T-helper 1 cell (primary cell): ENCODE measurements around the gene ASPDH.
A peak's percentile ranks its signal among the peaks of the same experiment; 100 is the strongest.

Experiments
- DNase-seq, 5 donors: peaks; one replicate each; pipeline ENCODE4 v3.0.0-alpha.2; 2012 to 2020

Gene ASPDH

GRCh38 chr19:50494186-50495019, 19.3 kb downstream of the ASPDH start:
- no peak for DNase-seq

GRCh38 chr19:50493171-50493570, 20.5 kb downstream of the ASPDH start:
- no peak for DNase-seq

GRCh38 chr19:50492303-50493052, 21.2 kb downstream of the ASPDH start:
- no peak for DNase-seq

- DNase-seq: no peak
These were observed 22.7 kb downstream of the ASPDH start for GRCh38 chr19:50490991-50491472.

- no peak for DNase-seq
These were observed 23.3 kb downstream of the ASPDH start for GRCh38 chr19:50490411-50490811.

GRCh38 chr19:50489461-50490011, 24.2 kb downstream of the ASPDH start:
- DNase-seq: no peak

GRCh38 chr19:50488389-50489194, 25.1 kb downstream of the ASPDH start:
- no peak for DNase-seq

- DNase-seq: peak in 3 of 5 donors; percentile 32 to 51 (median 35)
These were observed 26.7 kb downstream of the ASPDH start for GRCh38 chr19:50486823-50487515.

- no peak for DNase-seq
These were observed 28.3 kb downstream of the ASPDH start for GRCh38 chr19:50485284-50485955.

- no peak for DNase-seq
These were observed 30.8 kb downstream of the ASPDH start for GRCh38 chr19:50482916-50483315.

- DNase-seq: no peak
These were observed 31.4 kb downstream of the ASPDH start for GRCh38 chr19:50482271-50482855.

GRCh38 chr19:50481351-50482149, 32.2 kb downstream of the ASPDH start:
- DNase-seq: no peak

GRCh38 chr19:50480281-50481111, 33.2 kb downstream of the ASPDH start:
- no peak for DNase-seq

GRCh38 chr19:50479761-50480251, 33.9 kb downstream of the ASPDH start:
- DNase-seq: no peak

- no peak for DNase-seq
These were observed 34.6 kb downstream of the ASPDH start for GRCh38 chr19:50478901-50479715.

GRCh38 chr19:50477751-50478515, 35.8 kb downstream of the ASPDH start:
- DNase-seq: no peak

GRCh38 chr19:50476907-50477238, 36.8 kb downstream of the ASPDH start:
- DNase-seq: no peak
